ENCODE data around the gene ANAPC10. TPM values are rescaled to one million over a fixed set of nuclear protein-coding genes. Genes with fewer than 3 reads are reported as not detected.

Gene ANAPC10
- total RNA-seq, 6 experiments from 2014 or later: 16.3 to 20.0 (median 18.0) TPM

DNA sequence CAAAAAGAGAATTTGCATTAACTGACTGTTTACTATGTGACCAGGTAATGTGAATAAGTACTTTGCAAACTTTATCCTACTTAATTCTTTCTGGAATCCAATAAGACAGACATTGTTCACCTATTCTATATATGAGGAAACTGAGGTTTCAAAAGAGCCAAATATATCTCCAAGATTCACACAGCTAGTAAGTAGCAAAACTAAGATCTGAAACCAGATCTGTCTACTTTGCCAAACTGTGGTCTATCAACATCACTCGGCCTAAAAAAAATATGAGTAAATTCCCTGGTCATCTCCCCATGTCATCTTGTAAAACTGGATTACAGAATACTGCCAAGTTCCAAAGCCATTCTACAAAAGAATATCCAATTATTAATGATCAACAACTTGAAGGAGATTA is 52.8 kb downstream of the ANAPC10 start:
- peaks cover 47% of the 10 kb centered on the region for H3K4me1 Mint-ChIP-seq (ENCODE audit: low read depth)
- DNase-seq: no peak
- no peaks in the 10 kb centered on the region for H3K27me3 Mint-ChIP-seq (ENCODE audit: insufficient read depth)
- TF ChIP-seq, protein P1, sequence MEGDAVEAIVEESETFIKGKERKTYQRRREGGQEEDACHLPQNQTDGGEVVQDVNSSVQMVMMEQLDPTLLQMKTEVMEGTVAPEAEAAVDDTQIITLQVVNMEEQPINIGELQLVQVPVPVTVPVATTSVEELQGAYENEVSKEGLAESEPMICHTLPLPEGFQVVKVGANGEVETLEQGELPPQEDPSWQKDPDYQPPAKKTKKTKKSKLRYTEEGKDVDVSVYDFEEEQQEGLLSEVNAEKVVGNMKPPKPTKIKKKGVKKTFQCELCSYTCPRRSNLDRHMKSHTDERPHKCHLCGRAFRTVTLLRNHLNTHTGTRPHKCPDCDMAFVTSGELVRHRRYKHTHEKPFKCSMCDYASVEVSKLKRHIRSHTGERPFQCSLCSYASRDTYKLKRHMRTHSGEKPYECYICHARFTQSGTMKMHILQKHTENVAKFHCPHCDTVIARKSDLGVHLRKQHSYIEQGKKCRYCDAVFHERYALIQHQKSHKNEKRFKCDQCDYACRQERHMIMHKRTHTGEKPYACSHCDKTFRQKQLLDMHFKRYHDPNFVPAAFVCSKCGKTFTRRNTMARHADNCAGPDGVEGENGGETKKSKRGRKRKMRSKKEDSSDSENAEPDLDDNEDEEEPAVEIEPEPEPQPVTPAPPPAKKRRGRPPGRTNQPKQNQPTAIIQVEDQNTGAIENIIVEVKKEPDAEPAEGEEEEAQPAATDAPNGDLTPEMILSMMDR (IDR thresholded peaks at IDR 0.05): no peak
- peaks cover 5% of the 10 kb centered on the region for H3K36me3 Mint-ChIP-seq (ENCODE audit: low read depth)
- no peak overlapping the region for H3K27ac Mint-ChIP-seq
- no peak overlapping the region for H3K4me3 Mint-ChIP-seq
- no peaks in the 10 kb centered on the region for H3K9me3 Mint-ChIP-seq

DNA sequence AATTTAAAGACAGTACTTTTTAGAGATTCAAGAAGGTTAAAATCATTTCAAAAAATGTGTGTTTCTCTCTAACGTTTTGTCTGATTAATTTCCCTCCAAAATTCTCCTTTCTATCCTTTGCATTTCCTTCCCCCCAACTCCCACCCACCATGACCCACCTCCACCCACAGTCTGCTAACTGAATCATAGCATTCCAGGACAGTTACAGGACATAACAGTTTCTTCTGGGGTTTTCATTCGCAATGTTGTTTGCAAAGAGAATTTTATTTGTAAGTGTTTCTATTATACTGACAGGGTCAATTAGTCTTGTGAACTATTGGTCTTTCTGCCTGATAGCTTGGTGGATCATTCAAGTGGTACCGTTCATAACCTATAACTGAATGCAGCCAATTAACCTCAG is 53.7 kb downstream of the ANAPC10 start:
- TF ChIP-seq, protein P1 (IDR thresholded peaks at IDR 0.05): no peak
- Mint-ChIP-seq H3K36me3 (ENCODE audit: low read depth) (no peaks in the 10 kb centered on the region; the same call in none of the 2 replicates), H3K4me3 (no peak overlapping the region), H3K27ac (0 out of 2 replicates have a peak overlapping the region, but pooled peaks have one; percentile 13), H3K4me1 (ENCODE audit: low read depth) (peaks cover 43% of the 10 kb centered on the region), H3K27me3 (ENCODE audit: insufficient read depth) (no peaks in the 10 kb centered on the region), H3K9me3 (no peaks in the 10 kb centered on the region)
- peak; percentile 8 for DNase-seq

DNA sequence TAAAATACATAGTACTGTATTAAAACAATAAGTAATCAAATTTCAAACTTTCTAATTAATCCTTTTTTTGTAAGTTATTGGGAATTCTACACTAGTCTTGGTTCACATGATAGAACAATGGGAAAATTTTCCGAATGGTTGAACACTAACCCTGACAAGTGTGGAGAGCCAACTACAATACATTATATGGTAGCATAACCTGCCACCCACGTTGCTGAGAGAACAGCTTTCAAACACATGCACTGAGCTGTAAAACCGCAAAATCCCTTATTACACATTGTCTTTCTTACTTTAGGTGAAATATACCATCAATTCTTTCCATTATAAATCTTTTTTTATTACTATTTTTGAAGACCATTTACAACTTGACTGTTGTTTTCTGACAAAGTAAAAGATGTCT is 54.7 kb downstream of the ANAPC10 start:
- no peaks in the 10 kb centered on the region for H3K9me3 Mint-ChIP-seq
- H3K4me3 Mint-ChIP-seq: no peak overlapping the region
- TF ChIP-seq, protein P1 (IDR thresholded peaks at IDR 0.05): no peak
- no peak overlapping the region for H3K27ac Mint-ChIP-seq
- DNase-seq: no peak
- peaks cover 35% of the 10 kb centered on the region for H3K4me1 Mint-ChIP-seq (ENCODE audit: low read depth)
- no peaks in the 10 kb centered on the region for H3K27me3 Mint-ChIP-seq (ENCODE audit: insufficient read depth)
- H3K36me3 Mint-ChIP-seq (ENCODE audit: low read depth): no peaks in the 10 kb centered on the region; the same call in 1 of the 2 replicates

DNA sequence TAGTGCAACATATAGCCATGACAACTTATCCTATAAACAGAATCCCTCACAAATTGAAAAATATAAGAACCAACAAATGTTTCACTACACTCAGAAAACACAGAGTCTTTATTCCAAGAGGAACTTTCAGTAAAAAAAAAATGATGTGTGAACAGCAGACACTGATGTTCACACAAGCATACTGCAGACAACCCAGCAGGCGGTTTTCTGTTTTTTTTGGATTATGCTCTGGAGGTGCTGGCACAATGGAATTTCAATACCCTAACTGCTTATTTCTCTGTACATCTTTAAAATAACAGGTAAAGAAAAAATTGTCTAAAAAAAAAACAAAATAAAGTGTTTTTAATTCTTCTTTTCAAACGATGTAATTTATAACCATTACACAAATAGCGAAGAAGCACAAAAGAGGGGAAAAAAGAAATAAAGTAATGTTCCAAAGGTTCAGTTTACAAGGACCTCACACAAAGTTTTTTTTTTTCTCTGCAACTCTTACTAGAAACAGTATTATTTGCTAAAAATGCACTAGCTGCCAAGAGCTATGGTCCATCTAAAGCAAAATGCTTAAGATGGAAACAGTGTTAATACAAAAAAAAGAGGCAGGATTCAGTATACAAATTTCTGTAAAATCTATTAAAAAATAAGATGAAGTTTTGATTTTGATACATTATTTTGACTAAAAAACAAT is 55.3 kb downstream of the ANAPC10 start:
- H3K36me3 Mint-ChIP-seq (ENCODE audit: low read depth): no peaks in the 10 kb centered on the region; the same call in 1 of the 2 replicates
- TF ChIP-seq, protein P1 (IDR thresholded peaks at IDR 0.05): no peak
- H3K27me3 Mint-ChIP-seq (ENCODE audit: insufficient read depth): no peaks in the 10 kb centered on the region
- H3K4me1 Mint-ChIP-seq (ENCODE audit: low read depth): peaks cover 31% of the 10 kb centered on the region
- H3K4me3 Mint-ChIP-seq: no peak overlapping the region
- no peak overlapping the region for H3K27ac Mint-ChIP-seq
- no peaks in the 10 kb centered on the region for H3K9me3 Mint-ChIP-seq
- no peak for DNase-seq

DNA sequence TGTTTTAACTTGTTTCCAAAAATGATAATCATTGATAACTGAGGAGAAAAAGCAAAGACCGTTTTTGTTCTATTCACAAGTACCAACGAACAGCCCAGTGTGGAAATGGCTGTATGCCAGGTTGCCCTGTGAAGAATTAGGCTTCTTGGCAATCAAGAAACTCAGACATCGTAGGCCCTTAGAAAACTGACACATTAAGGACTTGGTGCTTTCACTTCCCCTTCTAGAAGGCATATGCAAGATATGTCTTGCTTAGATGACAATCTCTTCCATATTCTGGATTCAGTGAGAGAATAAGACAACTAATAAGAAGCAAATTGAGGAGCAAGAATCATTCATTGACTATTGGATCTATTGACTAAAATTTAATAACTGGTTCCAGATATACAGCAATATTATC is 56.6 kb downstream of the ANAPC10 start:
- Mint-ChIP-seq H3K9me3 (no peaks in the 10 kb centered on the region), H3K27ac (no peak overlapping the region), H3K36me3 (ENCODE audit: low read depth) (no peaks in the 10 kb centered on the region; the same call in 1 of the 2 replicates), H3K27me3 (ENCODE audit: insufficient read depth) (no peaks in the 10 kb centered on the region), H3K4me3 (no peak overlapping the region), H3K4me1 (ENCODE audit: low read depth) (peaks cover 23% of the 10 kb centered on the region)
- no peak for DNase-seq
- TF ChIP-seq, protein P1 (IDR thresholded peaks at IDR 0.05): no peak
